ENCODE measurements around the gene TCHP. TPM values are rescaled to one million over a fixed set of nuclear protein-coding genes. Genes with fewer than 3 reads are reported as not detected.
"Not testable (repeated sequence)": the region's sequence is repeated elsewhere in the genome, so short reads cannot be mapped to it uniquely, and the experiment has no call there.

TCHP gene
- total RNA-seq, 1 experiment from 2014 or later, result 11.8 TPM

GRCh38 chr12:109892748-109893147 is 7.3 kb upstream of the TCHP start:
- Histone ChIP-seq H3K9me2 (replicated peaks; ENCODE audit: insufficient read depth, low read length) (no peaks in the 10 kb centered on the region), H3K9me3 (ENCODE audit: low read length) (no peaks in the 10 kb centered on the region), H3K36me3 (ENCODE audit: insufficient read depth, low read length) (no peaks in the 10 kb centered on the region), H3K27ac (ENCODE audit: low read length) (no peak overlapping the region), H3K79me2 (ENCODE audit: low read length) (no peaks in the 10 kb centered on the region), H3K4me1 (ENCODE audit: low read length) (peaks cover 3% of the 10 kb centered on the region; the same call in 1 of the 2 replicates), H2AFZ (ENCODE audit: low read length) (no peak overlapping the region), H3K27me3 (ENCODE audit: low read length) (no peaks in the 10 kb centered on the region), H3K4me2 (ENCODE audit: low read depth, low read length, poor library complexity, severe bottlenecking) (no peak overlapping the region), H3K9ac (ENCODE audit: low read length) (no peak overlapping the region), H3K4me3 (ENCODE audit: low read length) (no peak overlapping the region), H4K20me1 (ENCODE audit: insufficient read depth, low read depth, low read length) (no peaks in the 10 kb centered on the region)
- no peak for DNase-seq

GRCh38 chr12:109893261-109893995 is 6.6 kb upstream of the TCHP start:
- Histone ChIP-seq H3K27me3 (ENCODE audit: low read length) (no peaks in the 10 kb centered on the region), H3K79me2 (ENCODE audit: low read length) (no peaks in the 10 kb centered on the region), H3K4me3 (ENCODE audit: low read length) (no peak overlapping the region), H3K36me3 (ENCODE audit: insufficient read depth, low read length) (no peaks in the 10 kb centered on the region), H2AFZ (ENCODE audit: low read length) (no peak overlapping the region), H3K9me2 (replicated peaks; ENCODE audit: insufficient read depth, low read length) (no peaks in the 10 kb centered on the region), H3K9ac (ENCODE audit: low read length) (no peak overlapping the region), H3K9me3 (ENCODE audit: low read length) (no peaks in the 10 kb centered on the region), H3K4me2 (ENCODE audit: low read depth, low read length, poor library complexity, severe bottlenecking) (no peak overlapping the region), H4K20me1 (ENCODE audit: insufficient read depth, low read depth, low read length) (no peaks in the 10 kb centered on the region), H3K27ac (ENCODE audit: low read length) (no peak overlapping the region), H3K4me1 (ENCODE audit: low read length) (peaks cover 3% of the 10 kb centered on the region; the same call in 1 of the 2 replicates)
- DNase-seq, result no peak

- H3K79me2 ChIP-seq (ENCODE audit: low read length), result no peaks in the 10 kb centered on the region; the same call in 1 of the 2 replicates
- no peak overlapping the region for H2AFZ ChIP-seq (ENCODE audit: low read length)
- DNase-seq, result no peak
- H3K36me3 ChIP-seq (ENCODE audit: insufficient read depth, low read length), result no peaks in the 10 kb centered on the region
- no peaks in the 10 kb centered on the region for H3K9me2 ChIP-seq (replicated peaks; ENCODE audit: insufficient read depth, low read length)
- no peaks in the 10 kb centered on the region for H4K20me1 ChIP-seq (ENCODE audit: insufficient read depth, low read depth, low read length)
- H3K27ac ChIP-seq (ENCODE audit: low read length), result no peak overlapping the region
- H3K4me1 ChIP-seq (ENCODE audit: low read length), result peaks cover 12% of the 10 kb centered on the region
- no peak overlapping the region for H3K4me2 ChIP-seq (ENCODE audit: low read depth, low read length, poor library complexity, severe bottlenecking)
- H3K4me3 ChIP-seq (ENCODE audit: low read length), result no peak overlapping the region
- H3K9me3 ChIP-seq (ENCODE audit: low read length), result no peaks in the 10 kb centered on the region
- H3K9ac ChIP-seq (ENCODE audit: low read length), result no peak overlapping the region
- H3K27me3 ChIP-seq (ENCODE audit: low read length), result no peaks in the 10 kb centered on the region
Observed at GRCh38 chr12:109894939-109895338, 5.1 kb upstream of the TCHP start.

GRCh38 chr12:109896188-109896587 is 3.9 kb upstream of the TCHP start:
- Histone ChIP-seq H3K9ac (ENCODE audit: low read length) (no peak overlapping the region), H3K27me3 (ENCODE audit: low read length) (no peaks in the 10 kb centered on the region), H3K36me3 (ENCODE audit: insufficient read depth, low read length) (no peaks in the 10 kb centered on the region), H3K9me3 (ENCODE audit: low read length) (no peaks in the 10 kb centered on the region), H3K79me2 (ENCODE audit: low read length) (peaks cover 12% of the 10 kb centered on the region), H3K27ac (ENCODE audit: low read length) (no peak overlapping the region), H3K4me2 (ENCODE audit: low read depth, low read length, poor library complexity, severe bottlenecking) (no peak overlapping the region), H3K9me2 (replicated peaks; ENCODE audit: insufficient read depth, low read length) (no peaks in the 10 kb centered on the region), H4K20me1 (ENCODE audit: insufficient read depth, low read depth, low read length) (no peaks in the 10 kb centered on the region), H3K4me3 (ENCODE audit: low read length) (no peak overlapping the region), H2AFZ (ENCODE audit: low read length) (no peak overlapping the region), H3K4me1 (ENCODE audit: low read length) (peaks cover 16% of the 10 kb centered on the region)
- no peak for DNase-seq

GRCh38 chr12:109897029-109897428 is 3.0 kb upstream of the TCHP start:
- Histone ChIP-seq H3K27ac (ENCODE audit: low read length) (no peak overlapping the region), H3K4me1 (ENCODE audit: low read length) (peaks cover 25% of the 10 kb centered on the region), H3K79me2 (ENCODE audit: low read length) (peaks cover 20% of the 10 kb centered on the region), H2AFZ (ENCODE audit: low read length) (no peak overlapping the region), H3K36me3 (ENCODE audit: insufficient read depth, low read length) (no peaks in the 10 kb centered on the region), H3K9me2 (replicated peaks; ENCODE audit: insufficient read depth, low read length) (no peaks in the 10 kb centered on the region), H3K9ac (ENCODE audit: low read length) (no peak overlapping the region), H4K20me1 (ENCODE audit: insufficient read depth, low read depth, low read length) (no peaks in the 10 kb centered on the region), H3K4me2 (ENCODE audit: low read depth, low read length, poor library complexity, severe bottlenecking) (no peak overlapping the region), H3K4me3 (ENCODE audit: low read length) (no peak overlapping the region), H3K9me3 (ENCODE audit: low read length) (no peaks in the 10 kb centered on the region), H3K27me3 (ENCODE audit: low read length) (no peaks in the 10 kb centered on the region)
- no peak for DNase-seq

GRCh38 chr12:109899345-109899744 is 729 bp upstream of the TCHP start:
- not testable (repeated sequence) for H4K20me1 ChIP-seq (ENCODE audit: insufficient read depth, low read depth, low read length); H3K9me3 ChIP-seq (ENCODE audit: low read length); H3K27me3 ChIP-seq (ENCODE audit: low read length); DNase-seq; H3K27ac ChIP-seq (ENCODE audit: low read length); H3K9me2 ChIP-seq (replicated peaks; ENCODE audit: insufficient read depth, low read length)
- peaks cover 32% of the 10 kb centered on the region for H3K79me2 ChIP-seq (ENCODE audit: low read length)
- peak overlapping the region; percentile 98 for H2AFZ ChIP-seq (ENCODE audit: low read length)
- H3K9ac ChIP-seq (ENCODE audit: low read length), result peak overlapping the region; percentile 80
- H3K4me2 ChIP-seq (ENCODE audit: low read depth, low read length, poor library complexity, severe bottlenecking), result peak overlapping the region; percentile 82
- H3K36me3 ChIP-seq (ENCODE audit: insufficient read depth, low read length), result peaks cover 15% of the 10 kb centered on the region
- H3K4me3 ChIP-seq (ENCODE audit: low read length), result peak overlapping the region; percentile 87
- H3K4me1 ChIP-seq (ENCODE audit: low read length), result peaks cover 22% of the 10 kb centered on the region

- Histone ChIP-seq H3K9me3 (ENCODE audit: low read length) (no peaks in the 10 kb centered on the region), H3K79me2 (ENCODE audit: low read length) (peaks cover 32% of the 10 kb centered on the region), H3K4me1 (ENCODE audit: low read length) (peaks cover 22% of the 10 kb centered on the region), H4K20me1 (ENCODE audit: insufficient read depth, low read depth, low read length) (no peaks in the 10 kb centered on the region), H3K27me3 (ENCODE audit: low read length) (no peaks in the 10 kb centered on the region), H3K9ac (ENCODE audit: low read length) (peak overlapping the region; percentile 80), H2AFZ (ENCODE audit: low read length) (peak overlapping the region; percentile 98), H3K27ac (ENCODE audit: low read length) (peak overlapping the region; percentile 59), H3K4me3 (ENCODE audit: low read length) (peak overlapping the region; percentile 87), H3K36me3 (ENCODE audit: insufficient read depth, low read length) (peaks cover 31% of the 10 kb centered on the region), H3K9me2 (replicated peaks; ENCODE audit: insufficient read depth, low read length) (no peaks in the 10 kb centered on the region), H3K4me2 (ENCODE audit: low read depth, low read length, poor library complexity, severe bottlenecking) (peak overlapping the region; percentile 82)
- DNase-seq, result peak; percentile 73
Observed at GRCh38 chr12:109900752-109901580, 892 bp downstream of the TCHP start.

- H3K27ac ChIP-seq (ENCODE audit: low read length), result no peak overlapping the region
- peaks cover 22% of the 10 kb centered on the region for H3K4me1 ChIP-seq (ENCODE audit: low read length)
Observed at GRCh38 chr12:109902891-109903418, 2.9 kb downstream of the TCHP start.

More at GRCh38 chr12:109902891-109903418, 2.9 kb downstream of the TCHP start:
- Histone ChIP-seq H3K27me3 (ENCODE audit: low read length) (no peaks in the 10 kb centered on the region), H3K36me3 (ENCODE audit: insufficient read depth, low read length) (peaks cover 46% of the 10 kb centered on the region), H3K4me3 (ENCODE audit: low read length) (no peak overlapping the region), H3K9me3 (ENCODE audit: low read length) (no peaks in the 10 kb centered on the region), H3K79me2 (ENCODE audit: low read length) (peaks cover 32% of the 10 kb centered on the region), H4K20me1 (ENCODE audit: insufficient read depth, low read depth, low read length) (no peaks in the 10 kb centered on the region), H3K9ac (ENCODE audit: low read length) (no peak overlapping the region), H3K9me2 (replicated peaks; ENCODE audit: insufficient read depth, low read length) (no peaks in the 10 kb centered on the region), H3K4me2 (ENCODE audit: low read depth, low read length, poor library complexity, severe bottlenecking) (no peak overlapping the region), H2AFZ (ENCODE audit: low read length) (no peak overlapping the region)
- DNase-seq, result no peak

All from Karpas-422 (cell line).